Fibroblast of pulmonary artery (primary cell): ENCODE data around the gene RPTOR.

ENCODE experiments used
- DNase-seq: peaks from one replicate; pipeline ENCODE4 v3.0.0-alpha.2; 2010; ENCODE audit warnings: low read depth
- H3K4me3 ChIP-seq: replicated peaks from 2 replicates; pipeline ENCODE4 v1.5.1; 2011; ENCODE audit warnings: low read depth, mild to moderate bottlenecking, control low read depth, low read length, moderate library complexity
- TF ChIP-seq, protein P1 (sequence below): IDR thresholded peaks from 2 replicates; pipeline ENCODE4 v1.5.1; 2011; ENCODE audit warnings: mild to moderate bottlenecking, control low read depth, low read length, inconsistent platforms; ENCODE audit errors: missing control alignments

Gene RPTOR

DNA sequence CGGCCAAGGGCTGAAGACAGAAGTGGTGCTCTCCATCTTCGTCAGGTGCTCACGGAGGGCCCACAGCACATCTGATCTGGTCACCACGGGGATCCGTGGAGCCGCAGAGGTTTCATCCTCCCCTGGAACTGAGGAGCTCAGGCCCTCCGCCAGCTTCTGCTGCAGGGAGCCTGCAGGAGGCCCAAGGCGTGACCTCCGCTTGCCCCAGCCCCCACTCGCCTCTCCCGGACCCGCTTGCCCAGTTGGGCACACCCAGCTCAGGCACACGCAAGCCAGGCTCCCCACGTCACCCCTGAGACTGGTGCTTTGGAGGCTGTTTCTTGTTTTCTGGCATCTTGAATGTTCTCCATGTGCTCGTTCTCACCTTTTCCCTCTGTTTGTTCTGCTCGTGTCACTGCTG, 407.7 kb downstream of the RPTOR start:
- TF ChIP-seq, protein P1, sequence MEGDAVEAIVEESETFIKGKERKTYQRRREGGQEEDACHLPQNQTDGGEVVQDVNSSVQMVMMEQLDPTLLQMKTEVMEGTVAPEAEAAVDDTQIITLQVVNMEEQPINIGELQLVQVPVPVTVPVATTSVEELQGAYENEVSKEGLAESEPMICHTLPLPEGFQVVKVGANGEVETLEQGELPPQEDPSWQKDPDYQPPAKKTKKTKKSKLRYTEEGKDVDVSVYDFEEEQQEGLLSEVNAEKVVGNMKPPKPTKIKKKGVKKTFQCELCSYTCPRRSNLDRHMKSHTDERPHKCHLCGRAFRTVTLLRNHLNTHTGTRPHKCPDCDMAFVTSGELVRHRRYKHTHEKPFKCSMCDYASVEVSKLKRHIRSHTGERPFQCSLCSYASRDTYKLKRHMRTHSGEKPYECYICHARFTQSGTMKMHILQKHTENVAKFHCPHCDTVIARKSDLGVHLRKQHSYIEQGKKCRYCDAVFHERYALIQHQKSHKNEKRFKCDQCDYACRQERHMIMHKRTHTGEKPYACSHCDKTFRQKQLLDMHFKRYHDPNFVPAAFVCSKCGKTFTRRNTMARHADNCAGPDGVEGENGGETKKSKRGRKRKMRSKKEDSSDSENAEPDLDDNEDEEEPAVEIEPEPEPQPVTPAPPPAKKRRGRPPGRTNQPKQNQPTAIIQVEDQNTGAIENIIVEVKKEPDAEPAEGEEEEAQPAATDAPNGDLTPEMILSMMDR = no peak
- H3K4me3 ChIP-seq = no peak overlapping the region
- no peak for DNase-seq

DNA sequence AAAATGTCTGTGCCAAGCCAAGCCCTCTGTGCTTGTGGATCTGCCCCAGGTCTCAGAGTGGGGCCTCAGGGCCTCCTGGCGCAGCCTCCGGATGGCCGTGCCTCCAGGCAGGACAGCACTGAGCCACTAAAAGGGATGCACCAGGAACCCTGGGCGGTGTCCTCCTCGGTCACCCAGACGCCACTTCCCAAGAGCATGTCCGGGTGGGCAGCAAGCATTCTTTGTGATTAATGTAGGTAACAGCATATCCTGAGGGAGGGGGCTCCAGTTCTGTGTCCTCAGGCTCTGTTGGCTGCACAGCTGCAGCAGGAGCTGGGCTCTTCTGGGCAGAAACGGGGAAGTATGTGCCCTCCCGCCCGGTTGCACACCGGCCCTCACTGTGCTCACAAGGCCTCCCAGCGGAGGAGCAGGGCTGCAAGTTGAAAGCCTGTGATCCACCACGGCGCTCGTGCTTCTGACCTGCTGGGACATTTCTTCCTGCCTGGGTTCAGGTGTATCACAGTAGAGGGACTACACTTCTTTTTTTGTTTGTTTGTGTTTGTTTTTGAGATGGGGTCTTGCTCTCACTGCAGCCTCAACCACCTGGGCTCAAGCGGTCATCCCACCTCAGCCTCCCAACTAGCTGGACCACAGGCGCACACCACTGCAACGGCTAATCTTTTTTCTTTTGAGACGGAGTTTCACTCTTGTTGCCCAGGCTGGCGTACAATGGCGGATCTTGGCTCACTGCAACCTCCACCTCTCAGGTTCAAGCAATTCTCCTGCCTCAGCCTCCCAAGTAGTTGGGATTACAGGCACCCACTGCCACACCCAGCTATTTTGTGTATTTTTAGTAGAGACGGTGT, 409.1 kb downstream of the RPTOR start:
- H3K4me3 ChIP-seq = no peak overlapping the region
- TF ChIP-seq, protein P1 = no peak
- no peak for DNase-seq

DNA sequence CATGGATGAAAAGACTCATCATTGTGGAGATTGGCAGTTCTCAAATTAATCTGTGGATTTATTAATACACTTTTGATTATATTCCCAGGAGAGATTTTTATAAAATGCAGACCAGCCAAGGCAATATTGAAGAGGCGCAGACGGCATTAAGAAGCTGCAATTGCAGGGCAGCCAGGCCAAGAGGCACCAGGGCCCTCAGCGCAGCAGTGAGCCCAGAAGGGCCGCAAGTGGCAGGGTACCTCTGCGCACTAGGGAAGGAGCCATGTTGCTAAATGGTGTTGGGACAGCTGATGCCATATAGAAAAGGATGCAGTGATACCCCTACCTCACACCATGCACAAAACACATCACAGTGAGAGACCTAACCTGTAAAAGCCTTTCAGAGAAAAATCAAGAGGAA, 410.4 kb downstream of the RPTOR start:
- H3K4me3 ChIP-seq = no peak overlapping the region
- no peak for DNase-seq
- TF ChIP-seq, protein P1 = no peak

DNA sequence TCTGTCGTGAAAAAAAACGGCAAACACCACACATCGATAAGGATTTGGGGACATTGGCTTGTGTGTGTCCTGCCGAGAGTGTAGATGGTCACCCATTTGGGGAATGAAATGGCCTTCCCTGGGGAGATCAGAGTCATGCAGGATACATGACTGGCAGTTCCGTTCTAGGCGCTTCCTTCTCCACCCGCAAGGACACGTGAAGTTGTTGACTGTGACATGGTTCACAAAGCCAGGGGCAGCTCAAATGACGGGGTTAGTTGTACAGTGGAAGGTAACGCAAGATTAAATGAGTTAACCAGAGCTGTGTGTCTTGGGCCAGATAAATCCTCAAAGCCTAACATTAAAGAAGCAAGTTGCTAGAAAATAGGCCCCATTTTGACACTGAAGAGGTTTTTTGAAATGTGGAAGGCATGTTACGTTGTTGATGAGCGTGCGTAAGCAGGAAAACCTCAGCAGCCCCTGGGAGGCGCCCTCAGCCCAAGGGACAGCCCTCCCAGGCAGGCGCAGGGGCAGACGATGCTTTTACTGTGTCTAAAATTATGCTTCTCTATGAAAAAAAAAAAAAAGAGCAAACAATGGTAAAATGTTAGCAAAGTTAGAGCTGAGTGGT, 411.1 kb downstream of the RPTOR start:
- no peak for DNase-seq
- TF ChIP-seq, protein P1 = no peak
- H3K4me3 ChIP-seq = no peak overlapping the region

DNA sequence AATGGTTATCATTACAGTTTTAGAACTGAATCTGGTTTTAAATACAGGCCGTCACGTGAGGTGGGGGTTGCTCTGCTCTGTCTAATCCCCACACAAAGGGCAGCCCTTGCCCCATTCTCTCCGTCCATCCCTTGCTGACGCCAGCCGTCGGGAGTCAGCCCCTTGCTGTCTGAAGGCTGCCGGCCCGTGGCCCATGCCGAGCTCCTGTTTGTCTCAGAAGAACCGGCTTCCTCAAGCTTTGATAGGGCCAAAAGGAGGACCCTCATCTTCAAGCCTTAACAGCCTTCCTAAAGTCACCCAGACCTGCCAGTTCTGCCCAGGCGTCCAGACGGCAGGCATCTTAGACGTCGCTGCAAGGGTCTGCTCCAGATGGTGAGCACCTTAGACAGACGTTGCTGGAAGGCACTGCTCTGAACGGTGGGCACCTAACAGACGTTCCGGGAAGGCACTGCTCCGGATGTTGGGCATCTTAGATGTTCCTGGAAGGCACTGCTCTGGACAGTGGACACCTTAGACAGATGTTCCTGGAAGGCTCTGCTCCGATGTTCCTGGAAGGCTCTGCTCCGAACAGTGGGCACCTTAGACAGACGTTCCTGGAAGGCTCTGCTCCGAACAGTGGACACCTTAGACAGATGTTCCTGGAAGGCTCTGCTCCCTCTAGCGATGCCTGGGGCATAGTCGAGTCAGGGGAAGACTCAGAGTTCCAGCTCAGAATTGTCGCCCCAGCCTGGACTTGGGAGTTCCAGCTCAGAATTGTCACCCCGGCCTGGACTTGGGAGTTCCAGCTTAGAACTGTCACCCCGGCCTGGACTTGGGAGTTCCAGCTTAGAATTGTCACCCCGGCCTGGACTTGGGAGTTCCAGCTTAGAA, 411.9 kb downstream of the RPTOR start:
- DNase-seq = no peak
- TF ChIP-seq, protein P1 = no peak
- no peak overlapping the region for H3K4me3 ChIP-seq

DNA sequence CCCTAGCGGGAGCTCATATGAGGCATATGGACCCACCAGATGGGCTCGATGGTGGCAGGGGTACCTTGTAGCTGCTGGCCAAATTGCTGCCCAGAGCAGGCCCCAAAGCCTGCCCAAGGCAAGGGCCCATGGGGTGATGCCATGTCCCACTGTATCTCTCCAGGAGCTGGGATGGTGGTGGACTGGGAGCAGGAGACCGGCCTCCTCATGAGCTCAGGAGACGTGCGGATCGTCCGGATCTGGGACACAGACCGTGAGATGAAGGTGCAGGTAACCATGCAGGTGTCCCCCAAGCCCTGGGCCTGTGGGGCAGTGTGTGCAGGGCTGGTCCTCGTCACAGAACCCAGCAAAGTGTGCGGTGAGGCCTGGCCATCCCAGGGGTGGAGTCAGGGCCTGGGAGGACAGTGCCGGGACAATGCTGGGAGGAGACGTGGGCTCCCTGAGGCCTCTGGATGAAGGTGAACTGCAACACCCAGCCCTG, 412.9 kb downstream of the RPTOR start:
- TF ChIP-seq, protein P1 = no peak
- no peak overlapping the region for H3K4me3 ChIP-seq
- DNase-seq = no peak
